Progenitor cell of endocrine pancreas (in vitro differentiated cells): ENCODE data around the gene TMEM178B. TPM values are rescaled to one million over a fixed set of nuclear protein-coding genes. Genes with fewer than 3 reads are reported as not detected.

Experiments
- DNase-seq: peaks from one replicate; pipeline ENCODE4 v3.0.0; 2021; ENCODE audit warnings: low spot score; ENCODE audit not compliant: unreplicated experiment
- H3K27ac Mint-ChIP-seq: 2 replicates; pipeline ENCODE4 v1.8.0; 2021; ENCODE audit warnings: mild to moderate bottlenecking, moderate library complexity, mixed read lengths
- H3K27me3 Mint-ChIP-seq: 2 replicates; pipeline ENCODE4 v1.8.0; 2021; ENCODE audit warnings: mixed read lengths
- H3K36me3 Mint-ChIP-seq: 2 replicates; pipeline ENCODE4 v1.8.0; 2022; ENCODE audit warnings: mixed read lengths; ENCODE audit not compliant: insufficient read depth
- H3K4me1 Mint-ChIP-seq: 2 replicates; pipeline ENCODE4 v1.8.0; 2021; ENCODE audit warnings: low read depth, mixed read lengths
- H3K4me3 Mint-ChIP-seq: 2 replicates; pipeline ENCODE4 v1.8.0; 2021; ENCODE audit warnings: low read depth, mild to moderate bottlenecking, moderate library complexity, mixed read lengths
- H3K9me3 Mint-ChIP-seq: 2 replicates; pipeline ENCODE4 v1.8.0; 2021; ENCODE audit warnings: low read depth, mixed read lengths
- total RNA-seq: library from RNA; stranded (reverse); gene quantifications from 2 replicates; pipeline ENCODE4 v1.2.1, GENCODE V29; 2021
- TF ChIP-seq, protein P1 (sequence below): fragments of 200-600 bp; sonication (generic); IDR thresholded peaks from one replicate; pipeline ENCODE4 v1.5.0; 2021; ENCODE audit warnings: antibody characterized with exemption, mild to moderate bottlenecking; ENCODE audit not compliant: unreplicated experiment

Gene TMEM178B
- total RNA-seq, 1 donor from 2014 or later = 2.8 TPM

DNA sequence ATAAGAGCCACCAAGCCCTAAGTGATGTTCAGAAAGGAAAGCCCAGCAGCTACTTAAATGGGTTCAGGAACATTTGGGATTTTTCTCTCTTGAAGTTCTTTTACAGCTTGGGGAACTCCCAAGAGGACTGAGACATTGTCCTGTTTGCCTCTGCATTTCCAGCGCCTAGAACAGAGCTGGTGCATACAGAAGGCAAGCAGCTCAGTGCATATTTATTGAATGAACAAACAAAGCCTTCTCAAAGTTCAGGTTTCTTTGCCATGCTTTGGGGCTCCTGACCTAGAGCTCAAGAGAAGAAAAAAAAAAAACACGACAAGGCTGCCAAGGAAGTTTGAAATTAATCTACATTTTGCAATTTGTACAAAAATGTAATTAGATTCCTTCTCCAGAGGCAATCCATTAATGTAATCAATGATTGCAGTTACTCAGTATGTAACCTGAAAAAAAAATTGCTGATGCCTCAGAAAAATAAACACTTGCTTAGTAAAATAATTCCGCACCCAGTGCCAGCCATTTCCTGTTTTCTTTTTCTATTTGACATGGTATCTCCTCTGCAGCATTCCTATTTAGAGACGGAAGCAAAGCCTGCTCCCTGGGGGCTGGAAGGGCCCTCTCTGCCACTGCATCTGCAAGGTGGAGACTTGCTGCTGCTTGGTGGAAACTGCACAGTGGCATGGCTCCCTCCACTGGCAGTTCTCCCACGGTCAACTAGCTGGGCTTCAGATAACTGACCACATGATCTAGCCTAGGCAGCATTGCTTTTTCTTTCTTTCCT, 157.3 kb downstream of the TMEM178B start:
- no peaks in the 10 kb centered on the region for H3K9me3 Mint-ChIP-seq
- H3K27me3 Mint-ChIP-seq = no peaks in the 10 kb centered on the region
- H3K27ac Mint-ChIP-seq = no peak overlapping the region
- no peaks in the 10 kb centered on the region for H3K36me3 Mint-ChIP-seq
- peaks cover 5% of the 10 kb centered on the region for H3K4me1 Mint-ChIP-seq
- H3K4me3 Mint-ChIP-seq = no peak overlapping the region
- TF ChIP-seq, protein P1, sequence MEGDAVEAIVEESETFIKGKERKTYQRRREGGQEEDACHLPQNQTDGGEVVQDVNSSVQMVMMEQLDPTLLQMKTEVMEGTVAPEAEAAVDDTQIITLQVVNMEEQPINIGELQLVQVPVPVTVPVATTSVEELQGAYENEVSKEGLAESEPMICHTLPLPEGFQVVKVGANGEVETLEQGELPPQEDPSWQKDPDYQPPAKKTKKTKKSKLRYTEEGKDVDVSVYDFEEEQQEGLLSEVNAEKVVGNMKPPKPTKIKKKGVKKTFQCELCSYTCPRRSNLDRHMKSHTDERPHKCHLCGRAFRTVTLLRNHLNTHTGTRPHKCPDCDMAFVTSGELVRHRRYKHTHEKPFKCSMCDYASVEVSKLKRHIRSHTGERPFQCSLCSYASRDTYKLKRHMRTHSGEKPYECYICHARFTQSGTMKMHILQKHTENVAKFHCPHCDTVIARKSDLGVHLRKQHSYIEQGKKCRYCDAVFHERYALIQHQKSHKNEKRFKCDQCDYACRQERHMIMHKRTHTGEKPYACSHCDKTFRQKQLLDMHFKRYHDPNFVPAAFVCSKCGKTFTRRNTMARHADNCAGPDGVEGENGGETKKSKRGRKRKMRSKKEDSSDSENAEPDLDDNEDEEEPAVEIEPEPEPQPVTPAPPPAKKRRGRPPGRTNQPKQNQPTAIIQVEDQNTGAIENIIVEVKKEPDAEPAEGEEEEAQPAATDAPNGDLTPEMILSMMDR = peak; percentile 55
- no peak for DNase-seq

DNA sequence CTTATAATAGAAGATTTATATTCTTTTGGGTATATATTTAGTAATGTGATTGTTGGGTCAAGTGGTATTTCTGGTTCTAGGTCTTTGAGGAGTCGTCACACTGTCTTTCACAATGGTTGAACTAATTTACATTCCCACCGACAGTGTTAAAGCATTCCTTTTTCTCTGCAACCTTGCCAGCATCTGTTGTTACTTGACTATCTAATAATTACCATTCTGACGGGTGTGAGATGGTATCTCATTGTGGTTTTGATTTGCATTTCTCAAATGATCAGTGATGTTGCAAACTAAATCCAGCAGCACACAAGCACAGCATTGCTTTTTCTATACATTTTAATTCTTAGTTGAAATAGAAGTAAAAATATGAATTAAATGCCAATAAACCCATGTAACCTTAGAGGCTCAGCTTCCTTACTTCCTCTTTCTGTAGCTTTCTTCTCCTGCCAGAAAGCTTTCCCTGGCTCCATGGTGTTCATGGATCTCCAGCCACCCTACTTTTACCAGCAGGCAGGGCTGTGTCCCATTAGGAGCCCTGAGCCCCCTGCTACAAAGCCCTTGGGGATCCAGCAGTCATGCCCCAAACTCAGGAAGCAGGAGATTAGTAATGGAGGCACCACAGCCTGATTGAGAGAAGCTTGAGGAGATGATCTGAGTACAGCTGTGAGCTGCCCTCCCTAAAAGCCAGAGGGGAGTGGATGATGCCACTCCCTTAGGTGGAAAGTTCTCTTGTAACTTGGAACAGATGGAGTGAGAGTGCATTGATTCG, 158.6 kb downstream of the TMEM178B start:
- Mint-ChIP-seq H3K27me3 (no peaks in the 10 kb centered on the region), H3K9me3 (no peaks in the 10 kb centered on the region), H3K27ac (no peak overlapping the region), H3K4me1 (peaks cover 5% of the 10 kb centered on the region), H3K36me3 (no peaks in the 10 kb centered on the region), H3K4me3 (no peak overlapping the region)
- TF ChIP-seq, protein P1 = no peak
- DNase-seq = no peak

DNA sequence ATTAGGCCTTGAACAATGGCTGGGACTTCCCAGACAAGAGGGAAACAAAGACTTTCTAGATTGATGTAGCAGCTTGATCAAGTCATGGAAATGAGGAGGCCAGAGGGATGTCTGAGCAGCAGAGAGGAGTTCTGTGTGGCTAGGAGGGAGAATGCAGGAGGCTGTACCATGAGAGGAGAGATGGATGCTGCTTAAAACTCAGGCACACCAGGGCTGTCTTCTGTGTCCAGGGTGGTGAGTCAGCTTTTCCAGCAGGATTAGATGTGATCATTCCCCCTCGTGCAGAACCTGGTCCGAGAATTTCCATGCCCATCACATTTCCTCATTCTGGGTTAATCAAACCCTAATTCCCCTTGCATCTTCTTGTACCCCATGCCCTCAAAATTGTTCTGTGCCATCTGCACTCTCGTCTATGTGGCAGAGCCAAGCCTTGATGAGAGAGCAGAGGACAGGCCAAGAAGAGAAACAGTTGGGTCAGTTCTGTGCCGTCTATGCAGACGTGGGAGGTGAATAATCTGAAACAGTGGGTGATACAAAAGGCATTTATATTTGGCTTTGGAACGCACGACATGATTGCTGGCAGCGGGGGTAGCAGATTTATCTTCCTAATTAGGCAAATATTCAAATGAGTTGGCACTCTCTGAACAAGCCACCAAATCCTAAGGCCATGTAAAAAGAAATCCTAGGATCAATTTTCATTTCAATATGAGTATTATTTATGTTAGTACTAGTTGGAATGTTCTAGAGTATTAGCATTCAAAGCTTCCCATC, 160.7 kb downstream of the TMEM178B start:
- Mint-ChIP-seq H3K27ac (no peak overlapping the region), H3K27me3 (no peaks in the 10 kb centered on the region), H3K9me3 (no peaks in the 10 kb centered on the region), H3K36me3 (no peaks in the 10 kb centered on the region), H3K4me3 (no peak overlapping the region), H3K4me1 (peaks cover 5% of the 10 kb centered on the region)
- TF ChIP-seq, protein P1 = no peak
- DNase-seq = no peak

DNA sequence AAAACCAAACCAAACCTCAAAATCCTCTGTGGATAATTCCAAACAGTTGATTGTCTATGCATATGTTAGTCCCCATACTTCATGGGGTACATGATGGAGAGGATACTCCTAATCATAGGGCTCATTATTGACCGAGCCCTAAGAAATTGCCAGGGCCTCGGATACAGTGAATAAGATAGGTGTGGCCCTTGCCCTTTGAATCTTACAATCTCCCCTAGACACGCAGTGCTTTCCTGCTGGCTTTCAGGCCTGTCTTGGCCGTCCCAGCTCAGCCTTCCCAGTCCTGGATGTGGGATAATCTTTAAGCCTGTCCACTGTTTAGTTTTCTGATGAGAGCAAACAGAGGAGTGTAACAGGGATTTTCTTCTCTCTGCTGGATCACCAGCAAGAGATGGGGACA, 161.8 kb downstream of the TMEM178B start:
- Mint-ChIP-seq H3K27me3 (no peaks in the 10 kb centered on the region), H3K4me3 (no peak overlapping the region), H3K27ac (no peak overlapping the region), H3K4me1 (peaks cover 5% of the 10 kb centered on the region), H3K9me3 (no peaks in the 10 kb centered on the region), H3K36me3 (no peaks in the 10 kb centered on the region)
- DNase-seq = no peak
- TF ChIP-seq, protein P1 = no peak
